H1 (cell line): ENCODE data around the gene TRABD. TPM values are rescaled to one million over a fixed set of nuclear protein-coding genes. Genes with fewer than 3 reads are reported as not detected.

Source experiments
- BCL11A ChIP-seq, 2 experiments: IDR thresholded peaks; one replicate each; pipeline ENCODE4 v1.6.1; 2011; ENCODE audit warnings: low read depth in 2 of 2, low read length in 2 of 2, mild to moderate bottlenecking in 2 of 2
- CHD2 ChIP-seq: IDR thresholded peaks from 2 replicates; pipeline ENCODE4 v1.6.1; 2012; ENCODE audit warnings: low read length, improper control_type of control experiment
- HDAC2 ChIP-seq, 2 experiments: fragments of 300-600 bp in 1 of 2; sonication (generic) in 1 of 2; IDR thresholded peaks; 2 replicates each; pipeline ENCODE4 v1.6.1; 2011 to 2012; ENCODE audit warnings: low read depth in 2 of 2, low read length in 2 of 2, mild to moderate bottlenecking in 2 of 2, moderate library complexity in 2 of 2, borderline replicate concordance in 1 of 2, inconsistent platforms in 1 of 2
- JUND ChIP-seq: IDR thresholded peaks from 2 replicates; pipeline ENCODE4 v1.6.1; 2011; ENCODE audit warnings: mild to moderate bottlenecking, improper control_type of control experiment, low read length
- RNF2 ChIP-seq: fragments of 200-900, 300-1000 bp; sonication (generic); IDR thresholded peaks from 2 replicates; pipeline ENCODE4 v1.7.1; 2016; ENCODE audit warnings: borderline replicate concordance, low read depth, mild to moderate bottlenecking, antibody characterized with exemption, low read length; ENCODE audit not compliant: poor library complexity, severe bottlenecking; ENCODE audit errors: missing control alignments
- SP1 ChIP-seq: IDR thresholded peaks from 2 replicates; pipeline ENCODE4 v1.6.1; 2011; ENCODE audit warnings: low read depth, low read length
- polyA plus RNA-seq, 7 experiments: library from polyadenylated mRNA; depleted of rRNA in 3 of 7; stranded (reverse) in 5 of 7; unstranded in 2 of 7; fragments of >200 nt in 5 of 7; fragments of 200-250 nt in 2 of 7; gene quantifications; 1 replicate in 5 of 7; 2 replicates in 1 of 7; 4 replicates in 1 of 7; pipeline versions ENCODE4 v1.2.1 to v1.2.3, GENCODE V29; 2011 to 2013; ENCODE audit warnings: missing spikeins in 2 of 7, mixed read lengths in 2 of 7
- total RNA-seq: library from RNA; stranded (reverse); fragmentation: NEBNext Ultra II Directional; extraction: Animal tissue kit (Norgen Biotek cat#: 25700); gene quantifications from 2 replicates; pipeline ENCODE4 v1.2.1, GENCODE V29; 2021

The TRABD gene
- total and polyA plus RNA-seq, 2 of the 8 experiments (the other 6 are each of a cell fraction or from before 2014, with no cell fraction given): 44.2 to 57.5 TPM

GRCh38 chr22:50225200-50225969, 39.7 kb downstream of the TRABD start (continued):
- TF ChIP-seq HDAC2 (IDR thresholded peaks at IDR 0.05; ENCODE audit: borderline replicate concordance in 1 of 2, low read depth in 2 of 2, low read length in 2 of 2) (no peak), SP1 (no peak), RNF2 (no peak), JUND (no peak), CHD2 (no peak), BCL11A (IDR thresholded peaks at IDR 0.05; ENCODE audit: low read depth in 2 of 2, low read length in 2 of 2) (no peak)
